ENCODE measurements around the gene EDRF1.

The EDRF1 gene

GRCh38 chr10:125762692-125763648 lies 43.5 kb downstream of the EDRF1 start:
- no peak for DNase-seq (ENCODE audit: low read depth, low spot score)

GRCh38 chr10:125765835-125766234 lies 46.3 kb downstream of the EDRF1 start:
- no peak for DNase-seq (ENCODE audit: low read depth, low spot score)

GRCh38 chr10:125766511-125766910 lies 47.0 kb downstream of the EDRF1 start:
- no peak for DNase-seq (ENCODE audit: low read depth, low spot score)

GRCh38 chr10:125768219-125768855 lies 48.8 kb downstream of the EDRF1 start:
- no peak for DNase-seq (ENCODE audit: low read depth, low spot score)

- DNase-seq (ENCODE audit: low read depth, low spot score): no peak
Measured at GRCh38 chr10:125769175-125769574, 49.7 kb downstream of the EDRF1 start.

- no peak for DNase-seq (ENCODE audit: low read depth, low spot score)
Measured at GRCh38 chr10:125770844-125771243, 51.3 kb downstream of the EDRF1 start.

GRCh38 chr10:125772112-125772863 lies 52.8 kb downstream of the EDRF1 start:
- DNase-seq (ENCODE audit: low read depth, low spot score): no peak

GRCh38 chr10:125772864-125773180 lies 53.3 kb downstream of the EDRF1 start:
- no peak for DNase-seq (ENCODE audit: low read depth, low spot score)

- no peak for DNase-seq (ENCODE audit: low read depth, low spot score)
Measured at GRCh38 chr10:125773687-125774543, 54.4 kb downstream of the EDRF1 start.

GRCh38 chr10:125774581-125775191 lies 55.2 kb downstream of the EDRF1 start:
- DNase-seq (ENCODE audit: low read depth, low spot score): no peak

GRCh38 chr10:125775491-125776106 lies 56.1 kb downstream of the EDRF1 start, which contains the start of gene MMP21:
TSS of gene MMP21 (minus strand) at chr10:125775821. CDS start at chr10:125775821, 0 bp downstream.
- DNase-seq (ENCODE audit: low read depth, low spot score): no peak

GRCh38 chr10:125777806-125778205 lies 58.3 kb downstream of the EDRF1 start:
- DNase-seq (ENCODE audit: low read depth, low spot score): no peak

- DNase-seq (ENCODE audit: low read depth, low spot score): no peak
Measured at GRCh38 chr10:125778556-125778955, 59.0 kb downstream of the EDRF1 start.

GRCh38 chr10:125779403-125780327 lies 60.2 kb downstream of the EDRF1 start:
- no peak for DNase-seq (ENCODE audit: low read depth, low spot score)

- DNase-seq (ENCODE audit: low read depth, low spot score): no peak
Measured at GRCh38 chr10:125781374-125781773, 61.9 kb downstream of the EDRF1 start.

GRCh38 chr10:125782054-125782453 lies 62.5 kb downstream of the EDRF1 start:
- DNase-seq (ENCODE audit: low read depth, low spot score): no peak

- no peak for DNase-seq (ENCODE audit: low read depth, low spot score)
Measured at GRCh38 chr10:125782616-125783015, 63.1 kb downstream of the EDRF1 start.

GRCh38 chr10:125783408-125783807 lies 63.9 kb downstream of the EDRF1 start:
- DNase-seq (ENCODE audit: low read depth, low spot score): no peak

- DNase-seq (ENCODE audit: low read depth, low spot score): no peak
Measured at GRCh38 chr10:125783957-125784356, 64.4 kb downstream of the EDRF1 start.

Data from activated naive CD8-positive, alpha-beta T cell treated with anti-CD3 and anti-CD28 coated beads, Interleukin-2, amount 50 U/mL, for 16 hours (primary cell).